Keratinocyte (primary cell): ENCODE measurements around the gene IFIT3. TPM values are rescaled to one million over a fixed set of nuclear protein-coding genes. Genes with fewer than 3 reads are reported as not detected.

ENCODE experiments used
- DNase-seq: peaks from one replicate; pipeline ENCODE4 v3.0.0-alpha.2; 2011; ENCODE audit warnings: low read depth, missing footprints, low spot score
- FAIRE-seq: peaks from 2 replicates; lab custom pipeline; 2011; peaks lifted over from hg19 to GRCh38; lab: Jason Lieb, UNC
- H2AFZ ChIP-seq: 2 replicates; pipeline ENCODE4 v1.6.0; 2012; ENCODE audit warnings: low read length, control low read depth, inconsistent platforms; ENCODE audit not compliant: control insufficient read depth
- H3K27ac ChIP-seq: 2 replicates; pipeline ENCODE4 v1.5.1; 2011; ENCODE audit warnings: low read length; ENCODE audit not compliant: control insufficient read depth, insufficient read depth
- H3K27me3 ChIP-seq: 3 replicates; pipeline ENCODE4 v1.6.0; 2011; ENCODE audit warnings: low read length; ENCODE audit not compliant: control insufficient read depth, insufficient read depth; ENCODE audit errors: extremely low read depth
- H3K36me3 ChIP-seq, 2 experiments: 2 replicates in 1 of 2; 3 replicates in 1 of 2; pipeline ENCODE4 v1.5.1; 2011; ENCODE audit warnings: low read length in 2 of 2, mild to moderate bottlenecking in 1 of 2; ENCODE audit not compliant: control insufficient read depth in 2 of 2, insufficient read depth in 2 of 2; ENCODE audit errors: extremely low read depth in 1 of 2
- H3K4me1 ChIP-seq: 3 replicates; pipeline ENCODE4 v1.5.1; 2011; ENCODE audit warnings: low read length; ENCODE audit not compliant: control insufficient read depth, insufficient read depth; ENCODE audit errors: extremely low read depth
- H3K4me2 ChIP-seq: 3 replicates; pipeline ENCODE4 v1.6.0; 2011; ENCODE audit warnings: low read depth, low read length; ENCODE audit not compliant: control insufficient read depth, insufficient read depth; ENCODE audit errors: extremely low read depth
- H3K4me3 ChIP-seq, 3 experiments: fragments of 200-600 bp in 1 of 3; sonication (generic) in 1 of 3; 2 replicates in 2 of 3; 3 replicates in 1 of 3; pipeline ENCODE4 v1.5.1; 2011 to 2016; ENCODE audit warnings: low read length in 3 of 3, mild to moderate bottlenecking in 3 of 3, control low read depth in 2 of 3, inconsistent platforms in 1 of 3, low read depth in 1 of 3, mixed read lengths in 1 of 3, mixed run types in 1 of 3, moderate library complexity in 1 of 3; ENCODE audit not compliant: control insufficient read depth in 2 of 3, insufficient read depth in 2 of 3; ENCODE audit errors: extremely low read depth in 1 of 3
- H3K79me2 ChIP-seq: 2 replicates; pipeline ENCODE4 v1.6.0; 2012; ENCODE audit warnings: low read length; ENCODE audit not compliant: control insufficient read depth, insufficient read depth
- H3K9ac ChIP-seq: 3 replicates; pipeline ENCODE4 v1.6.0; 2011; ENCODE audit warnings: low read length; ENCODE audit not compliant: control insufficient read depth, insufficient read depth; ENCODE audit errors: extremely low read depth
- H3K9me1 ChIP-seq: 3 replicates; pipeline ENCODE4 v1.6.0; 2011; ENCODE audit warnings: low read length; ENCODE audit not compliant: control insufficient read depth, insufficient read depth; ENCODE audit errors: extremely low read depth
- H3K9me3 ChIP-seq: 2 replicates; pipeline ENCODE4 v1.5.1; 2012; ENCODE audit warnings: low read depth, low read length; ENCODE audit not compliant: control insufficient read depth
- H4K20me1 ChIP-seq: 3 replicates; pipeline ENCODE4 v1.6.0; 2011; ENCODE audit warnings: low read length; ENCODE audit not compliant: control insufficient read depth, insufficient read depth; ENCODE audit errors: extremely low read depth
- EZH2 ChIP-seq: IDR thresholded peaks from one replicate; pipeline ENCODE4 v1.6.1; 2012; ENCODE audit warnings: inconsistent platforms, mild to moderate bottlenecking, low read length, moderate library complexity
- dilution Hi-C: fragments of 300-500 bp; cut with MboI; formaldehyde crosslinking; loops from one replicate; pipeline ENCODE4 v1.7.0; 2020; ENCODE audit warnings: low sequenced_read_pairs; ENCODE audit not compliant: extremely low pct_ligation_motif_present
- polyA plus RNA-seq, 5 experiments: library from polyadenylated mRNA; depleted of rRNA in 3 of 5; stranded (reverse) in 3 of 5; stranded (forward) in 1 of 5; unstranded in 1 of 5; fragments of >200 nt; gene quantifications; 1 replicate in 1 of 5; 2 replicates in 3 of 5; 3 replicates in 1 of 5; pipeline versions ENCODE4 v1.2.1 to v1.2.3, GENCODE V29; 2011 to 2012; ENCODE audit warnings: missing spikeins in 2 of 5, low read depth in 1 of 5, low replicate concordance in 1 of 5
- TF ChIP-seq, protein P1 (sequence below), 3 experiments: IDR thresholded peaks in 1 of 3; conservative IDR thresholded peaks in 1 of 3; optimal IDR thresholded peaks in 1 of 3; 2 replicates in 2 of 3; 3 replicates in 1 of 3; pipeline versions ENCODE3 to v1.5.1; 2011; ENCODE audit warnings: low read length in 3 of 3, mild to moderate bottlenecking in 3 of 3, moderate library complexity in 2 of 3, control low read depth in 1 of 3, inconsistent platforms in 1 of 3; ENCODE audit not compliant: insufficient read depth in 2 of 3; ENCODE audit errors: extremely low read depth in 1 of 3

IFIT3 gene
- polyA plus RNA-seq, 1 donor (not counting 4 experiments of a cell fraction or from before 2014, with no cell fraction given): 42.6 TPM

DNA sequence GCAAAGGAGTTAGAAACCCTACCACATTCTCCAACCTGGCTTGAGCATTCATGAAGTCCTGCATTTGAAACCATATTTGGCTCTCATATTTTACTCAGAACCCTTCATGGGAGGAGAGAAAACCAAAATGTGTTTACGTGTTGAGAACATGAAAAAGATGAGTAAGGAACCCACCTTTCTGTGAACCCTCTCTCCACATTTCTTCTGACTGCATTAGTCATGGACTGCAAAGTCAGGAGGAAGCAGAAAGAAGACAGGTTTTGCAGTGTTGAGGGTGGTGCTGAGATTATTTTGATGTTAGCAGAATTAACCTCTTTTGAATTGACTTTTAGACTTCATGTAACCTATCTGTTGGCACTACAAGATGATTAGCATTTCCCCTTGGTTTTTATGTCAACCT is 55.0 kb downstream of the IFIT3 start:
- no peaks in the 10 kb centered on the region for H3K9me1 ChIP-seq

DNA sequence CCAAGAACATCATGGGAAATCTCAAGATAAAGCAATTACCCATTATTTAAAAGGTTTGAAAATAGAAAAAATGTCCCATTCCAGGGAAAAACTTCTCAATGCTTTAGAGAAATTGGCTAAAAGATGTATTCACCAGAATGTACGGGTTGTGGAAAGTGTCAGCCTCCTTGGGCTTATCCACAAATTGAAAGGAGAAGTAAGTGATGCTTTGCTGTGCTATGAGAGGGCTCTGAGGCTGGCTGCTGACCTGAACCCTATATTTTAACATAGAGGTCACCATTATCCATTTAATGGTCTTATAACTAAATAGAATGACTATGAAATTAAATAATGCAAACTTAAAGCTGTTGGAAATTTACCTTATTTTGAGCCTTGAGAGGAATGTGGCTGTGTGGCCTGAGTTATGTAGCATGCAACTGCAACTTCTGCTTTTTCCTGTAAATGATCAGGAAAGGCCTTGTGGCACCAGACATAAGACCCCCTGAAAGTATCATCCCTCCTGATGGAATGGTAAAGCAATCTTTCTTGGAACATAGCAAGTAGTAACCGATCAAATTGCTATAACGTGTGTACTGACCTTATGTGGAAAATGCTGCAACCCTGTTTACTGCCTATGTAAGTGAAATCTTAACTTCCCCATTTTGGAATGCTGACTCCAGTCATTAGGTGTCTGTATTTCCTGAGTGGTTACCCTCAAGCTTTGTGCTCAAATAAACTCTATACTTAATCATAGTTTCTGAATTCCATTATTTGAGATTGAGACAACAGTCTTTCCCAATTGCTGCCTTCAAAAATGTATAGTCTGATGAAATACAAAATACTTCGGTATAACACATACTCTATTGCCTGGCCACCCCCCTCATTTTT is 56.9 kb downstream of the IFIT3 start:
- H3K36me3 ChIP-seq: no peaks in the 10 kb centered on the region
- no peak for TF ChIP-seq EZH2
- TF ChIP-seq, protein P1, sequence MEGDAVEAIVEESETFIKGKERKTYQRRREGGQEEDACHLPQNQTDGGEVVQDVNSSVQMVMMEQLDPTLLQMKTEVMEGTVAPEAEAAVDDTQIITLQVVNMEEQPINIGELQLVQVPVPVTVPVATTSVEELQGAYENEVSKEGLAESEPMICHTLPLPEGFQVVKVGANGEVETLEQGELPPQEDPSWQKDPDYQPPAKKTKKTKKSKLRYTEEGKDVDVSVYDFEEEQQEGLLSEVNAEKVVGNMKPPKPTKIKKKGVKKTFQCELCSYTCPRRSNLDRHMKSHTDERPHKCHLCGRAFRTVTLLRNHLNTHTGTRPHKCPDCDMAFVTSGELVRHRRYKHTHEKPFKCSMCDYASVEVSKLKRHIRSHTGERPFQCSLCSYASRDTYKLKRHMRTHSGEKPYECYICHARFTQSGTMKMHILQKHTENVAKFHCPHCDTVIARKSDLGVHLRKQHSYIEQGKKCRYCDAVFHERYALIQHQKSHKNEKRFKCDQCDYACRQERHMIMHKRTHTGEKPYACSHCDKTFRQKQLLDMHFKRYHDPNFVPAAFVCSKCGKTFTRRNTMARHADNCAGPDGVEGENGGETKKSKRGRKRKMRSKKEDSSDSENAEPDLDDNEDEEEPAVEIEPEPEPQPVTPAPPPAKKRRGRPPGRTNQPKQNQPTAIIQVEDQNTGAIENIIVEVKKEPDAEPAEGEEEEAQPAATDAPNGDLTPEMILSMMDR (optimal IDR thresholded peaks at IDR 0.05 in 1 of 3, IDR thresholded peaks at IDR 0.05 in 1 of 3, conservative IDR thresholded peaks at IDR 0.05 in 1 of 3; ENCODE audit: extremely low read depth in 1 of 3, insufficient read depth in 2 of 3, low read length in 3 of 3): no peak
- H3K27ac ChIP-seq: no peak overlapping the region
- H2AFZ ChIP-seq: no peak overlapping the region
- H3K9ac ChIP-seq: no peak overlapping the region
- DNase-seq (no peak), FAIRE-seq (no peak)
- no peaks in the 10 kb centered on the region for H4K20me1 ChIP-seq
- H3K27me3 ChIP-seq: no peaks in the 10 kb centered on the region
- dilution Hi-C loops: no loop called here
- H3K4me3 ChIP-seq: no peak overlapping the region
- no peaks in the 10 kb centered on the region for H3K9me1 ChIP-seq
- H3K4me1 ChIP-seq: no peaks in the 10 kb centered on the region
- H3K4me2 ChIP-seq: no peak overlapping the region
- H3K79me2 ChIP-seq: no peaks in the 10 kb centered on the region
- no peaks in the 10 kb centered on the region for H3K9me3 ChIP-seq

More for the DNA sequence above, 55.0 kb downstream of the IFIT3 start:
- H3K27ac ChIP-seq: no peak overlapping the region
- no peaks in the 10 kb centered on the region for H3K9me3 ChIP-seq
- no peaks in the 10 kb centered on the region for H3K36me3 ChIP-seq
- TF ChIP-seq, protein P1 (optimal IDR thresholded peaks at IDR 0.05 in 1 of 3, IDR thresholded peaks at IDR 0.05 in 1 of 3, conservative IDR thresholded peaks at IDR 0.05 in 1 of 3; ENCODE audit: extremely low read depth in 1 of 3, insufficient read depth in 2 of 3, low read length in 3 of 3): no peak
- no peak for TF ChIP-seq EZH2
- H3K9ac ChIP-seq: no peak overlapping the region
- no peak overlapping the region for H2AFZ ChIP-seq
- FAIRE-seq (no peak), DNase-seq (no peak)
- H3K4me2 ChIP-seq: no peak overlapping the region
- H3K79me2 ChIP-seq: no peaks in the 10 kb centered on the region
- no peaks in the 10 kb centered on the region for H3K27me3 ChIP-seq
- no peaks in the 10 kb centered on the region for H3K4me1 ChIP-seq
- no peak overlapping the region for H3K4me3 ChIP-seq
- H4K20me1 ChIP-seq: no peaks in the 10 kb centered on the region
- dilution Hi-C loops: no loop called here
